Stimulated activated CD8-positive, alpha-beta memory T cell treated with anti-CD3 and anti-CD28 coated beads, Interleukin-4, amount 100 ng/mL, for 1 hour (primary cell): Measurements from ENCODE around the gene TRAPPC2L.

Source experiments
- DNase-seq, 2 donors: peaks; one replicate each; pipeline ENCODE4 v3.0.0-alpha.2; 2020; ENCODE audit warnings: low read depth in 2 of 2, low spot score in 1 of 2

The TRAPPC2L gene

DNA sequence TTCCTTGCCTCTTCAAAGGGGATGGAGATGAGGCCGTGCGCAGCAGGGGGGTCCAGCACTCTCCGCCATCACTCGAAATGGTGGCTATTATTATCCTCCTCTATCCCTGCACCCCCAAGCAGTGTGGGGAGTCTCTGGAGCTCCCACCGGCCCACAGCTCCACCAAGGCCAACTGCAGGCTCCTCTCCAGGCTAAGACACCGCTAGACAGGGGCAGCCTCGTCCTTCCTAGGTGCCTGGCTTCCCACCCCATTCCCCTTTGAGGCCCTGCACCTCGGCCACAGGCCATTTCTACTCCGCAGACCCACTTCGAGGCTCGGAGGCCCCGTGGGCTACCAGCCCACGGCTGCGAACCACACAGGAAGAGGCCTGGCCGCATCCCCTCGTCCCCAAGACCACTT, 49.1 kb downstream of the TRAPPC2L start:
- no peak for DNase-seq

DNA sequence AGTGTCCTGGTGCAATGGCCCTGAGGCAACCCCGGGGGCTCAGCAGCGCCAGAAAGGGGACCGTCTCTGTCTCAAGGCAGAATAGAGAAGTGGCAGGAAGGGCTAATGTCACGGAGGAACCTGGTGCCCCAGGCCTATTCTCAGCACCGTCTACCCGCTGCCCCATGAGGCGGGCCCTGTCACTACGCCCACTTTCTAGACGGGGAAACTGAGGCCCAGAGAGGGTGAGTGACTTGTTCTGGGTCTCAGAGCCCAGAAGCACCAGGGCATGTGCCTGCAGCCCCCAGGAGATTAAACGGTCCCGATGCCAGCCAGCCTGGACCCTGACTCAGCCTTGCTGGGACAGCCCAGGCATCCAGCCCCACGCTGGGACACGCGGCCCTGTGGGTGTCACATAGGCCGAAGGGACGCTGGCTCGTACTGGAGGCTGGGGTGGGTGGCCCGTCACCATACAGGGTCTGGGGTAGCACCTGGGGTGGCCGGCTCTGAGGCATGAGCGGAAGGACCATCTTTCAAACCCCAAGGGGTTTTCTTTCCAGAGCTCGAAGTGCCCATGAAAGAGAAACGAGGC, 49.7 kb downstream of the TRAPPC2L start:
- DNase-seq: no peak

DNA sequence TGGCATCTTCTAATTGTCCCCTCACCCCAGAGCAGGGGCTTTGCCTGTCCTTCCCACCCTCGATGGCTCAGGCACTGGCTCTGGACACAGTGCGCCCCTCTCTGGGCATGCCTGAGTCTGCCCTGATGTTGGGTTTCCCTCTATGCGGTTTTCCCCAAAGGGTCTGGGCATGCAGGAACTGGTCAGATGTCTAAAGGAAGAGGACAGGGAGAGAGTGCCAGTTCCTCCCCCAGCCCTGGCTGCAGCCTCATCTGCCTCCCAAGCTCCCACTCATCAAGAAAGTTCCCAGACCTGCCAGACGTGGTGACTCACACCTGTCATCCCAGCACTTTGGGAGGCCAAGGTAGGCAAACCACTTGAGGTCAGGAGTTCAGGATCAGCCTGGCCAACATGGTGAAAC, 50.8 kb downstream of the TRAPPC2L start:
- DNase-seq: no peak

DNA sequence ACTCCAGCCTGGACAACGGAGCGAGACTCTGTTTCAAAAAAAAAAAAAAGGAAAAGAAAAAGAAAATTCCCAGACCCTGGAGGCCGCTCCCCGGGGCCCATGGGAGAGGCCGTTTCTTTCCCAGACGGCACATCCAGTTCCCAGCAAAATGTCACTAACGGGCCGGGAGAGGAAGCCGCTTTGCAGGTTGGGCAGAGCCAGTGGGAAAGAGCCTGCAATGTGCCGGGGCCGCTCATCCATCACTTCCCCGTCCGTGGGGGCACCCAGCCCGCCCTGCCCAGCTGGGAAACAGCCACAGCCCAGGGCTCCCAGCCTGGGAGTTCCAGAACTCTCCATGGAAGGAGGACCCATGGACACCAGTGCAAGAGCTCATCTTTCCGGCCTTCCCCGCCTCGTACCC, 51.4 kb downstream of the TRAPPC2L start:
- no peak for DNase-seq

DNA sequence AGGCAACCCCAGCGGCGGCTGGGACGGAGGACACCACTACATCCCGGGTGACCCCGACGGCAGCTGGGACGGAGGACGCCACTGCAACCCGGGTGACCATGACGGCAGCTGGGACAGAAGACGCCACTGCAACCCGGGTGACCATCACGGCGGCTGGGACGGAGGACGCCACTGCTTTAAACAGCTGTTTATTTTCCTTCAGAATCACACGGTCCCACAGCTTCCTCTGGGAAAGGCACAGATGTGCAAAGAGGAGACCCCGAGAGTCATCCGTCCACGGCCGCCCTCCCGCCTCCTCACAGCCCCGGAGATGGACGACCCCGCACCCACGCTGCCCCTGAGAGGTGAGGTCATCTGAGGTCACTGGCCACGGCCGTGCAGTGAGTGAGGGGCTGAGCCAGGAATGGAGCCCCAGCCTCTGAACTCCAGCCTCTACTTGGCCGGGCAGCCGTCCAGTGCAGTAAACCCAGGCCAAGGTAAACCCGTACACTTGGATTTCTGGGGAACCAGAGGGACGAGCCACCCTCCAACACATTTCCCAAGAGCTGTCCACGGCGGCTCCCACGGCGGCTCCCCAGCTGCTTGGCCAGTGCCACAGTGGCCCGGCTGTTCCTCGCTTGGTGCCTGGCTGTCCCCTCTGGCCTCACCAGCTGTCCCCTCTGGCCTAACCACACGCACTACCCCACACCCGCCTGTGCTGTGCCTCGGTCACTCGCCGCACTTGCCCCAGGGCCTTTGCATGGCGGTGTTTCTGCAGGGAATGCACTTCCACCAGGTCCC, 52.7 kb downstream of the TRAPPC2L start:
- no peak for DNase-seq

DNA sequence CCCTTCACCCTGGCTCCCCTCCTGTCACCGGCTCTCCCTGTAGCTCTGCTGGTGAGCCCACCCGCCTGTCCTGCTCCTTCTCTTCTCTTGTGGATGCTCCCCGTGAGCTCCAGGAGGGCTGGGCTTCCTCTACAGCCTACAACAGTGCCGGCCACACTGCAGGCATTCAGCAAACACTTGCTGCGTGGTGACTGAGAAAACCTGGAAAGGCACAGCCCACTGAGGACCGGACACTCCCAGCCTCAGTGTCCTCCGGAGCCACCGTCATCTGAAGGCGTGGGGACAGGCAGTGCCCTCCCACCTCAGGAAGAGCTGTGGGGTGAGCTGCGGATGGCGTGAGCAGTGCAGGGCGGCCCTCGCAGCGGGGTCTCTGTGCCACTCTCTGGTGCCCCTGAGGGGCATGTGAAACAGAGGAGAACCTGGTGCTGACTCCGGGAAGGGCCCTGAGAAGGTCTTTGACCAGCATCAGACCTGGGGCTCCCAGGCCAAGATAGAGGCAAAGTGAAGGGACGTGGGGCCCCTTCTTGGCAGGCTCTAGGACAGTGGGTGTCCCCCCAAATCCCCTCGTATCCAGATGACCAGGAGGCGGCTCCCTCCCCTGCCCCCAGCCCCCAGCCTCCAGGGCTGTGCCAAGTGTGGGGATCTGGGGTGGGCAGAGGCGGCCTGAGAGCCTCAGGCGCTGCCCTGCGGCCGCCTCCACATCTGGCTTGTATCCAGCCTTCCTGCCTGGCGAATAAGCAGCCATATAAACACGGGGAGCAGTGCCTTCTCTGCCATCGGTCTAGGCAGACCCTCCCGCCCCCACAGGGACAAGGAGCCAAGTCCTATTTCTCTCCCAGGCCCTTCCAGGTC, 53.6 kb downstream of the TRAPPC2L start:
- DNase-seq: no peak

DNA sequence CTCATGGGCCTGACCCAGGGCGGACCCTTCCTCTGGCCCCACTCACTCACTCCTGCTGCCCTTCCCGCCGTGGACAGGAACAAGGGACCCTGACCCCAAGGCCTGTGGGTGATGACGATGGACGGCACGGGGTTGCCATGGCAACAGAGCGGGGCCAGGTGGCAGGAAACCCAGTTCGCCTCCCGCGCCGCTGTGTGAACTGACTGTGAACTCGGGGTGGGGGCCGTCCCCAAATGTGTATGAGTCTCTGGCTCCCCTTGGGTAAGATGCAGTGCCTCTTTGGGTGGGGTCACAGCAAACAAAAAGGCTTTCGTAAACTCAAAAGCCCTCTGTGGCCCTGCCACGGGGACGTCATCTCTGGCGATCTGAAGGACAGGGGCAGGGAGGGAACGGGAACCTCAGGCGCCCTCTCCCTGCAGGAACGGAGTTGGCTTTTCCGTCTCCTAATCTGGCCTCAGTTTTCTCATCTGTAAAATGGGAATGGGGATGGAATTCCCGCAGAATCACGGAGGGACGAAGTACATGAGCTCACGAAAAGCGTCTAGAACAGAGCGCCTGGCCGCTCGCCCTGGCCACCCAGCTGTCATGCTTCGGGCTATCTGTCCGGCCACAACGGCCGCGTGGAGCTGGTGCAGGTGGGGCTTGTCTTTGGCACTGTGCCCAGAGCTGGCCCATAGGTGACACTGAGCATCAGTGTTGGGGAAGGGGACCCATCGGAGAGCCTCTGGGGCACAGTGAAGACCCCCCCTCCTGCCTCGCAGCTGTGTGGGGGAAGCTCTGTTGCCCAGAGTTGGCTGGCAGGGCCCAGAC, 54.4 kb downstream of the TRAPPC2L start:
- no peak for DNase-seq

DNA sequence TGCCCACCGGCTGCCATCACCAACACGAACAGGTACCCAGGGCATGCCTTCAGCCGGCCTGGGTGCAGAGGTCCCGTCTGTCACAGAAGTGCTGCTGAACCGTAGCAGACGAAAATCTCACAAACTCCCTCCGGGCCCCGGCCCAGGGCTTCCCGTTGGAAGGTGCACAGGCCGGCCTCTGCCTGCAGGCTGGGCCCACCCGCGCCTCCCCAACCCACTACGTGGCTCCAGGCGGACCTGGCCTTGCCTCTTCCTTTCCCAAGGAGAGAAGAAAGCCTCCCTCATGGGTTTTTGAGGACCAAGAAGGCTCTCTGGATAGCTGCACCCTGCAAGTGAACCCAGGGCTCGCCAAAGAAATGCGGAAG, 55.0 kb downstream of the TRAPPC2L start:
- DNase-seq: no peak
